SW 1271 (cell line): Measurements from ENCODE around the gene FOXP1.
"Not testable (repeated sequence)": the region's sequence is repeated elsewhere in the genome, so short reads cannot be mapped to it uniquely, and the experiment has no call there.

Experiments
- DNase-seq, 2 experiments: peaks; one replicate each; lab custom pipeline; 2025; lab: John Stamatoyannopoulos, UW

FOXP1 gene

GRCh38 chr3:71330505-71330904 is 253.0 kb downstream of the FOXP1 start:
- DNase-seq, result no peak

GRCh38 chr3:71329817-71330216 is 253.7 kb downstream of the FOXP1 start:
- no peak for DNase-seq

- no peak for DNase-seq
These were observed 254.6 kb downstream of the FOXP1 start for GRCh38 chr3:71328926-71329325.

GRCh38 chr3:71327936-71328335 is 255.6 kb downstream of the FOXP1 start:
- DNase-seq, result no peak

GRCh38 chr3:71325715-71326114 is 257.8 kb downstream of the FOXP1 start:
- no peak for DNase-seq

- DNase-seq, result not testable (repeated sequence)
These were observed 259.3 kb downstream of the FOXP1 start for GRCh38 chr3:71324224-71324623.

GRCh38 chr3:71323558-71323957 is 260.0 kb downstream of the FOXP1 start:
- no peak for DNase-seq

- DNase-seq, result no peak
These were observed 261.4 kb downstream of the FOXP1 start for GRCh38 chr3:71322154-71322553.

GRCh38 chr3:71319771-71320170 is 263.8 kb downstream of the FOXP1 start:
- DNase-seq, result no peak

GRCh38 chr3:71318458-71318827 is 265.1 kb downstream of the FOXP1 start:
- no peak for DNase-seq

- DNase-seq, result no peak
These were observed 265.6 kb downstream of the FOXP1 start for GRCh38 chr3:71317749-71318457.

- DNase-seq, result no peak
These were observed 266.4 kb downstream of the FOXP1 start for GRCh38 chr3:71317140-71317539.

GRCh38 chr3:71316066-71316777 is 267.3 kb downstream of the FOXP1 start:
- no peak for DNase-seq

- no peak for DNase-seq
These were observed 268.1 kb downstream of the FOXP1 start for GRCh38 chr3:71315431-71315830.

- no peak for DNase-seq
These were observed 269.7 kb downstream of the FOXP1 start for GRCh38 chr3:71313844-71314243.

GRCh38 chr3:71312461-71312860 is 271.1 kb downstream of the FOXP1 start:
- no peak for DNase-seq

- DNase-seq, result no peak
These were observed 271.9 kb downstream of the FOXP1 start for GRCh38 chr3:71311661-71312046.

GRCh38 chr3:71310980-71311660 is 272.4 kb downstream of the FOXP1 start:
- DNase-seq, result no peak

- no peak for DNase-seq
These were observed 273.1 kb downstream of the FOXP1 start for GRCh38 chr3:71310359-71310979.

- no peak for DNase-seq
These were observed 273.6 kb downstream of the FOXP1 start for GRCh38 chr3:71309886-71310285.

GRCh38 chr3:71309342-71309741 is 274.2 kb downstream of the FOXP1 start:
- no peak for DNase-seq

GRCh38 chr3:71308836-71309235 is 274.7 kb downstream of the FOXP1 start:
- no peak for DNase-seq
